Ishikawa (cell line): ENCODE data around the gene ADAM15.

Experiments
- CEBPB ChIP-seq: IDR thresholded peaks from 2 replicates; pipeline ENCODE4 v1.6.1; 2012
- CREB1 ChIP-seq: IDR thresholded peaks from 2 replicates; pipeline ENCODE4 v1.6.1; 2012; ENCODE audit warnings: low read depth
- EGR1 ChIP-seq: IDR thresholded peaks from 2 replicates; pipeline ENCODE4 v1.6.1; 2012
- EP300 ChIP-seq: IDR thresholded peaks from 2 replicates; pipeline ENCODE4 v1.6.1; 2012; ENCODE audit warnings: borderline replicate concordance
- FOXM1 ChIP-seq: IDR thresholded peaks from 2 replicates; pipeline ENCODE4 v1.6.1; 2012; ENCODE audit warnings: low read depth, borderline replicate concordance
- NFIC ChIP-seq: IDR thresholded peaks from 2 replicates; pipeline ENCODE4 v1.6.1; 2012
- RAD21 ChIP-seq: IDR thresholded peaks from 2 replicates; pipeline ENCODE4 v1.6.1; 2012; ENCODE audit warnings: low read depth
- REST ChIP-seq: IDR thresholded peaks from 2 replicates; pipeline ENCODE4 v1.6.1; 2012; ENCODE audit warnings: low read depth, mild to moderate bottlenecking
- TAF1 ChIP-seq: IDR thresholded peaks from 2 replicates; pipeline ENCODE4 v1.6.1; 2012; ENCODE audit warnings: low read depth, mild to moderate bottlenecking
- TCF12 ChIP-seq: IDR thresholded peaks from 2 replicates; pipeline ENCODE4 v1.6.1; 2012; ENCODE audit warnings: low read depth
- TEAD4 ChIP-seq: IDR thresholded peaks from 2 replicates; pipeline ENCODE4 v1.6.1; 2012
- USF1 ChIP-seq: IDR thresholded peaks from 2 replicates; pipeline ENCODE4 v1.6.1; 2012
- YY1 ChIP-seq: IDR thresholded peaks from 2 replicates; pipeline ENCODE4 v1.6.1; 2012; ENCODE audit warnings: low read depth
- ZBTB7A ChIP-seq: IDR thresholded peaks from 2 replicates; pipeline ENCODE4 v1.6.1; 2012; ENCODE audit warnings: low read depth
- TF ChIP-seq, protein P1 (sequence below): IDR thresholded peaks from 2 replicates; pipeline ENCODE4 v1.6.1; 2012

ADAM15 gene

DNA sequence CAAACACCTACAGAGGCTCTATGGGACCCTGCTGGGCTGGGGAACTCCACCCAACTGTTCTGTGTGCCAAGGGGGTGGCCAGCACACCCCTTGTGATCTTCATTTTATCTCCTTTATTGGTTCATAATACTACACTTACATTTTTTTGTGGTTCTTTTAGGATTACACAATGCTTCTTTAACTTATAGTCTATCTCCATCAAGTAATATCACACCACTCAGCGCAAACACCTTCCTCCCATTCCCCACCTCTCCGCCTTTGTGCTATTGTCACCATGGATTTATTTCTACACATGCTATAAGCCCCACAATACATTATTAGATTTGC, 43.5 kb downstream of the ADAM15 start:
- TF ChIP-seq EGR1 (no peak), RAD21 (no peak), TEAD4 (no peak), REST (no peak), FOXM1 (no peak), CREB1 (no peak)
- TF ChIP-seq, protein P1, sequence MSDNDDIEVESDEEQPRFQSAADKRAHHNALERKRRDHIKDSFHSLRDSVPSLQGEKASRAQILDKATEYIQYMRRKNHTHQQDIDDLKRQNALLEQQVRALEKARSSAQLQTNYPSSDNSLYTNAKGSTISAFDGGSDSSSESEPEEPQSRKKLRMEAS = no peak

DNA sequence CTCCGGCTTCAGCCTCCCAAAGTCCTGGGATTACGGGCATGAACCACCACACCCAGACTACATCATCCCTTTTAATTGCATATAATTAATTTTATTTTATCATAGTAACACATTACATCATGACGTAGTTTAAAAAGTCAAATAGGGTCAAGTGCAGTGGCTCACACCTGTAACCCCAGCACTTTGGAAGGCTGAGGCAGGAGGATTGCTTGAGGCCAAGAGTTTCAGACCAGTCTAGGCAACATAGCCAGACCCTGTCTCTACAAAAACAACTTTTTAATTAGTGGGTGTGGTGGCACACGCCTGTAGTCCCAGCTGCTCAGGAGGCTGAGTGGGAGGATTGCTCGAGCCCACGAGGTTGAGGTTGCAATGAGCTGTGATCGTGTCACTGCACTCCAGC, 48.2 kb downstream of the ADAM15 start:
- TF ChIP-seq RAD21 (no peak), FOXM1 (no peak), TCF12 (no peak), ZBTB7A (no peak), CREB1 (no peak), EGR1 (no peak), NFIC (no peak), TAF1 (no peak), REST (no peak), EP300 (no peak), USF1 (no peak), TEAD4 (no peak), YY1 (no peak), CEBPB (no peak)
- TF ChIP-seq, protein P1 = no peak

DNA sequence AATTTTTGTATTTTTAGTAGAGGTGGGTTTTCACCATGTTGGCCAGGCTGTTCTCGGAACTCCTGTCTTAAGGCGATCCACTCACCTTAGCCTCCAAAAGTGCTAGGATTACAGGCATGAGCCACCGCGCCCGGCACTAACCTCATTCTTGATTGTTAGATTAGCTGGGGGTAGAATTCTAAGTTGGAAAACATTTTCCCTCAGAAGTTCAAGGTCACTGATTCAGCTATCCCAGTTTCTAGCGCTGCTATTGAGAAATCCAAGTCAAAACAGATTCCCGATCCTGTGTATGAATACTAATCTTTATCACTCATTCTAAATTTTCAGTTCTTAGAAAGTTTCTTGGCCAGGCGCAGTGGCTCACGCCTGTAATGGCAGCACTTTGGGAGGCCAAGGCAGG, 52.2 kb downstream of the ADAM15 start:
- TF ChIP-seq ZBTB7A (no peak), EGR1 (no peak), REST (no peak), TAF1 (no peak), FOXM1 (no peak), TCF12 (no peak), NFIC (no peak), TEAD4 (no peak), RAD21 (no peak), USF1 (no peak), EP300 (no peak), YY1 (no peak)
- TF ChIP-seq, protein P1 = no peak

DNA sequence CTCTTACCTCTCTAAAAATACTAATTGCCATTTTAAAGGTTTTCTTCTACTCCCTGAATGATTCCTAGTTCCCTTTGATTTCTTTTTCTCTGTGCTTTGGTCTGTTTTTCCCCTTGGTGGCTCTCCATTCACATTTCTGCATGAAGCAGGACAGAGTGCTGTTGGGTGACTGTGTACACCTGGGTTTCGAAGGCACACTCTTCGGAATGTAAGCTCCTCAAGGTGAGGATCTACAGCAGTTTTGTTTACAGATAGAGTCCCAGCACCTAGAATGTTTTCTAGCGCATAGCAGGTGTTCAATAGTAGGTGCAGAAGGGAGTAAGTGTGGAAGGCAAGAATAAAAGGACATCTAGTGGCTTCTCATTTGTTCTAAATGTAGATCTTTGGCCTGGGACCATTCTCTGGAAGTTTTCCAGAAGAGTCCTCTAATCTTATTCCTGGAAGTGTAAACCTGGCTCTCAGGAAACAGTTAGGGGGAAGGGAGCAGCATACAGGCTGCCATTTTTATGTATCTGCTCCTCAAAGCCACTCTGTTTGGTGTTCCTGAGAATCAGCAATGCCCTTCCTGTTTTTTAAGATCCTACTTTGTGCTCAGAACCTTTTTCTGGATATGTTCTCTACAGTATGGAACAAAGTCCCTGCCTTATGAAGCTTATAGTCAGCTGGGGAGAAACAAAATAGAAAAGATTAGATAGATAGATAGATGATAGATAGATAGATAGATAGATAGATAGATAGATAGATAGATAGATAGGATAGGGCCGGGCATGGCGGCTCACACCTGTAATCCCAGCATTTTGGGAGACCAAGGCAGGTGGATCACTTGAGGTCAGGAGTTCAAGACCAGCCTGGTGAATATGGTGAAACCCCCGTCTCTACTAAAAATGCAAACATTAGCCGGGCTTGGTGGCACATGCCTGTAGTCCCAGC, 53.8 kb downstream of the ADAM15 start:
- TF ChIP-seq FOXM1 (no peak), YY1 (no peak), REST (no peak), TEAD4 (no peak), NFIC (no peak), ZBTB7A (no peak), CREB1 (no peak), TCF12 (no peak), USF1 (no peak), CEBPB (no peak), RAD21 (no peak), EGR1 (no peak), TAF1 (no peak)
- TF ChIP-seq, protein P1 = no peak
